Vagina (tissue), 2 donors: Measurements from ENCODE around the gene SDHB.

ENCODE experiments used
- CTCF ChIP-seq, 3 experiments: fragments of 450-650 bp in 2 of 3; fragments of 200-600 bp in 1 of 3; sonication (generic) in 1 of 3; IDR thresholded peaks; one replicate each; pipeline ENCODE4 v1.5.1; 2017 to 2019; ENCODE audit warnings: antibody characterized with exemption in 3 of 3, mild to moderate bottlenecking in 2 of 3, moderate library complexity in 2 of 3
- POLR2A ChIP-seq, 2 donors: fragments of 450-650 bp; IDR thresholded peaks; one replicate each; pipeline ENCODE4 v1.6.1; 2017; ENCODE audit warnings: antibody characterized with exemption in 2 of 2, mild to moderate bottlenecking in 2 of 2, moderate library complexity in 2 of 2
- POLR2AphosphoS5 ChIP-seq, 2 donors: sonication (generic); formaldehyde crosslinking; IDR thresholded peaks; one replicate each; pipeline ENCODE4 v1.9.0; 2017; ENCODE audit warnings: antibody characterized with exemption in 2 of 2, mild to moderate bottlenecking in 2 of 2, low read depth in 1 of 2; ENCODE audit not compliant: insufficient read depth in 1 of 2

- no peak for TF ChIP-seq POLR2AphosphoS5 (IDR thresholded peaks at IDR 0.05; ENCODE audit: insufficient read depth in 1 of 2, low read depth in 1 of 2)
- no peak for TF ChIP-seq CTCF (IDR thresholded peaks at IDR 0.05)
- TF ChIP-seq POLR2A (IDR thresholded peaks at IDR 0.05) = no peak
Measured at GRCh38 chr1:17017435-17017834, 36.4 kb downstream of the SDHB start.
